Brain microvascular endothelial cell (primary cell): Measurements from ENCODE around the gene LRRC8E.

Source experiments
- DNase-seq: peaks from one replicate; pipeline ENCODE4 v3.0.0-alpha.2; 2020
- H3K27ac ChIP-seq: fragments of 250-450 bp; sonication (Bioruptor Pico); 2 replicates; pipeline ENCODE4 v1.5.1; 2020; ENCODE audit warnings: mild to moderate bottlenecking, moderate library complexity
- H3K27me3 ChIP-seq: fragments of 250-450 bp; sonication (Bioruptor Pico); replicated peaks from 2 replicates; pipeline ENCODE4 v1.5.1; 2020; ENCODE audit warnings: mild to moderate bottlenecking
- H3K36me3 ChIP-seq: fragments of 250-450 bp; sonication (Bioruptor Pico); replicated peaks from 2 replicates; pipeline ENCODE4 v1.5.1; 2020; ENCODE audit warnings: mild to moderate bottlenecking
- H3K4me3 ChIP-seq: 2 replicates; pipeline ENCODE4 v1.5.1; 2011; ENCODE audit warnings: low read depth, mild to moderate bottlenecking, control low read depth, low read length, moderate library complexity
- CTCF ChIP-seq: IDR thresholded peaks from 2 replicates; pipeline ENCODE4 v1.5.1; 2011; ENCODE audit warnings: low read depth, mild to moderate bottlenecking, moderate library complexity, low read length, control low read depth, inconsistent platforms; ENCODE audit errors: missing control alignments
- in situ Hi-C: cut with HindIII; loops from 2 replicates; pipeline ENCODE4 v1.10.0; 2017; ENCODE audit warnings: low sequenced_read_pairs, low pct_ligation_motif_present

LRRC8E gene

GRCh38 chr19:7907122-7907521 is 18.8 kb downstream of the LRRC8E start:
- no peaks in the 10 kb centered on the region for H3K27me3 ChIP-seq
- no peak for DNase-seq
- no peak overlapping the region for H3K27ac ChIP-seq
- peaks cover 25% of the 10 kb centered on the region for H3K36me3 ChIP-seq
- H3K4me3 ChIP-seq, result no peak overlapping the region
- no peak for TF ChIP-seq CTCF
- in situ Hi-C loops, result no loop called here

DNA sequence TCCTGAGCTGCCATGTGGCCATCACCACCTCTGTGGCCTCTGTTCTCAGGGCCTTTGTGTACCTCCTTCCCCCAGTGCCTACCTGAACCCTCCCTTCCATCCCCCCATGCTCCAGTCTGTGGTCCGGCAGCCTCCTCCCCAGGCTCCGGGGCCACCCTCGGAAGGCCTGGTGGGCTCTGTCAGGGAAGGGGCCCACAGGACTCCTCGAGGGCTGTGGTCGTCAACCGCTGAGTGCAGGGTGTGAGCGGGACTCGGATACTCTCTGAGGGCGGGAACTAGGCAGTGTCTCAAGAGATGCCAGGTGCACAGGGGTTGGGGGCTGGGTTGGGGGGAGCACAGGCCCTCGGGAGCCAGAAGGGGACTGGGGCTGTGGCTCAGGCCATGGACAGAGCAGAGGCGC is 19.2 kb downstream of the LRRC8E start:
- Histone ChIP-seq H3K27ac (no peak overlapping the region), H3K27me3 (no peaks in the 10 kb centered on the region), H3K36me3 (peaks cover 26% of the 10 kb centered on the region), H3K4me3 (no peak overlapping the region)
- TF ChIP-seq CTCF, result no peak
- DNase-seq, result no peak
- in situ Hi-C loops, result no loop called here

- Histone ChIP-seq H3K27me3 (no peaks in the 10 kb centered on the region), H3K27ac (no peak overlapping the region), H3K36me3 (peaks cover 29% of the 10 kb centered on the region), H3K4me3 (no peak overlapping the region)
- DNase-seq, result no peak
- in situ Hi-C loops, result no loop called here
- no peak for TF ChIP-seq CTCF
Observed at GRCh38 chr19:7908078-7908699, 19.9 kb downstream of the LRRC8E start.

DNA sequence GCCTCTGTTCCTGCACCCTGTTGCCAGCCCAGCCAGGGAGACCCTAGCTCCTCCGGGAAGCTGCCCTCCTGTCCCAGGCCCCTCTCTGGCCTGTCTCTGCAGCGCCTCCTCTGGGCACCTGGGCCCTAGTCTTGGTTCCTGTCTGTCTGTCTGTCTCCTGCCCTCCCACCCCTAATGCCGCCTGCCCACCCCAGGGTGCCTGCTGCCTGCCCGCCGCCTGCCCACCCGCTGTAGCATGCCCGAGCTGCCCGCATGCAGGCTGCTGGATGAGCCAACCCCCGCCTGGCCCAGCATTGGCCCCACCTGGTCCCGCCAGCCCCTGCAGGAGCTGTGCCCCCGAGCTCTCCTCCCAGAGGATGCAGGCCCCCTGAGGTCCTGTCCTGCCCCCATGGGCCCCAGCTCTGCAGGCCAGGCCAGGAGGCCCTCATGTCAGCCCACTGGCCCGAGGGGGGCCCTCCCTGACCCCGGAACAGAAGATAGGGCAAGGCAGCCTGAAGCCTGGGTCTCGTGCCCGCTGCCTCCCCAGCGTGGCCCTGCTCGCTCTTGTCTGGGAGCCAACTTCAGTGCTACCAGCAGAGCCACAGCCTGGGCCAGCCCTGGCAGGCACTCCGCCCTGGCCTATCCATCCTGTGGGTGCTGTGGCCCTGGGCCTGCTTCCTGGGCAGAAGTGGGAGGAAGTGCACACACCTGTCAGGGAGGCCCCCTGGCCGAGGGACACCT is 20.6 kb downstream of the LRRC8E start:
- DNase-seq, result no peak
- in situ Hi-C loops, result no loop called here
- H3K36me3 ChIP-seq, result peaks cover 29% of the 10 kb centered on the region
- TF ChIP-seq CTCF, result no peak
- H3K27me3 ChIP-seq, result no peaks in the 10 kb centered on the region
- H3K4me3 ChIP-seq, result no peak overlapping the region
- H3K27ac ChIP-seq, result no peak overlapping the region

- Histone ChIP-seq H3K36me3 (peaks cover 29% of the 10 kb centered on the region), H3K27ac (no peak overlapping the region), H3K27me3 (no peaks in the 10 kb centered on the region), H3K4me3 (no peak overlapping the region)
- in situ Hi-C loops, result no loop called here
- no peak for DNase-seq
- TF ChIP-seq CTCF, result no peak
Observed at GRCh38 chr19:7909471-7910067, 21.3 kb downstream of the LRRC8E start.
